Tibial nerve (tissue), 4 donors: ENCODE data around the gene NPSR1.

Experiments used
- EP300 ChIP-seq, 2 donors: sonication (generic); formaldehyde crosslinking; IDR thresholded peaks; one replicate each; pipeline ENCODE4 v1.6.1; 2017; ENCODE audit warnings: antibody characterized with exemption in 2 of 2, mild to moderate bottlenecking in 1 of 2
- POLR2A ChIP-seq, 2 donors: fragments of 450-650 bp; IDR thresholded peaks; one replicate each; pipeline ENCODE4 v1.6.1; 2017; ENCODE audit warnings: antibody characterized with exemption in 2 of 2, mild to moderate bottlenecking in 2 of 2, moderate library complexity in 2 of 2
- TF ChIP-seq, protein P1 (sequence below), 5 experiments: fragments of 200-600 bp in 3 of 5; fragments of 450-650 bp in 2 of 5; sonication (generic) in 3 of 5; IDR thresholded peaks; one replicate each; pipeline ENCODE4 v1.5.1; 2016 to 2019; ENCODE audit warnings: antibody characterized with exemption in 5 of 5, mild to moderate bottlenecking in 3 of 5, moderate library complexity in 2 of 5

- TF ChIP-seq, protein P1, sequence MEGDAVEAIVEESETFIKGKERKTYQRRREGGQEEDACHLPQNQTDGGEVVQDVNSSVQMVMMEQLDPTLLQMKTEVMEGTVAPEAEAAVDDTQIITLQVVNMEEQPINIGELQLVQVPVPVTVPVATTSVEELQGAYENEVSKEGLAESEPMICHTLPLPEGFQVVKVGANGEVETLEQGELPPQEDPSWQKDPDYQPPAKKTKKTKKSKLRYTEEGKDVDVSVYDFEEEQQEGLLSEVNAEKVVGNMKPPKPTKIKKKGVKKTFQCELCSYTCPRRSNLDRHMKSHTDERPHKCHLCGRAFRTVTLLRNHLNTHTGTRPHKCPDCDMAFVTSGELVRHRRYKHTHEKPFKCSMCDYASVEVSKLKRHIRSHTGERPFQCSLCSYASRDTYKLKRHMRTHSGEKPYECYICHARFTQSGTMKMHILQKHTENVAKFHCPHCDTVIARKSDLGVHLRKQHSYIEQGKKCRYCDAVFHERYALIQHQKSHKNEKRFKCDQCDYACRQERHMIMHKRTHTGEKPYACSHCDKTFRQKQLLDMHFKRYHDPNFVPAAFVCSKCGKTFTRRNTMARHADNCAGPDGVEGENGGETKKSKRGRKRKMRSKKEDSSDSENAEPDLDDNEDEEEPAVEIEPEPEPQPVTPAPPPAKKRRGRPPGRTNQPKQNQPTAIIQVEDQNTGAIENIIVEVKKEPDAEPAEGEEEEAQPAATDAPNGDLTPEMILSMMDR (IDR thresholded peaks at IDR 0.05) = no peak
- TF ChIP-seq POLR2A (IDR thresholded peaks at IDR 0.05) = no peak
- no peak for TF ChIP-seq EP300 (IDR thresholded peaks at IDR 0.05)
These were observed 191.3 kb downstream of the NPSR1 start for GRCh38 chr7:34849163-34849960.
